Mucosa of descending colon (tissue), 3 donors: ENCODE results near the gene CYP19A1. TPM values are rescaled to one million over a fixed set of nuclear protein-coding genes. Genes with fewer than 3 reads are reported as not detected.
A peak's percentile ranks its signal among the peaks of the same experiment; 100 is the strongest.

Experiments used
- ATAC-seq: fragments of 200-7000 bp; cut with Tn5 transposase; one replicate; pipeline ENCODE4 v1.9.1; 2020; ENCODE audit warnings: mild to moderate bottlenecking, moderate library complexity
- DNase-seq, 3 donors: peaks; one replicate each; pipeline ENCODE4 v3.0.0-alpha.2; 2020
- H3K36me3 ChIP-seq: fragments of 200-600 bp; one replicate; pipeline ENCODE4 v1.8.0; 2021; ENCODE audit warnings: low read depth, mild to moderate bottlenecking
- H3K4me1 ChIP-seq: fragments of 200-600 bp; one replicate; pipeline ENCODE4 v1.8.0; 2021; ENCODE audit warnings: low read depth, mild to moderate bottlenecking
- H3K4me3 ChIP-seq: fragments of 200-600 bp; one replicate; pipeline ENCODE4 v1.8.0; 2021; ENCODE audit warnings: mild to moderate bottlenecking
- H3K9me3 ChIP-seq: fragments of 200-600 bp; one replicate; pipeline ENCODE4 v1.8.0; 2021; ENCODE audit warnings: mild to moderate bottlenecking
- intact Hi-C, 2 donors: fragments of 100-400 bp; cut with DNase I in 1 of 2; cut with micrococcal nuclease in 1 of 2; formaldehyde crosslinking; loops; one replicate each; pipeline versions ENCODE4 v1.11.0 to v1.11.1; 2022; cut with DNase I, micrococcal nuclease
- total RNA-seq, 3 donors: library from RNA; stranded (reverse); fragmentation: NEBNext Ultra II Directional in 2 of 3; extraction: Animal tissue kit (Norgen Biotek cat#: 25700) in 2 of 3; gene quantifications; one replicate each; pipeline versions ENCODE4 v1.2.1 to v1.2.4, GENCODE V29; 2021 to 2023
- TF ChIP-seq, protein P1 (sequence below): fragments of 200-600 bp; IDR thresholded peaks from one replicate; pipeline ENCODE4 v1.8.0; 2022; ENCODE audit warnings: antibody characterized with exemption, mild to moderate bottlenecking
- donor health status: DM: no; HTN: no; CAD: no; lungs with moderate emphysema.
- donor health status: DM: no; HTN: no; CAD: no.
- donor health status: DM: no; HTN: yes; CAD: no.

Gene CYP19A1
- total RNA-seq, 3 donors from 2014 or later, result 0.06 to 0.63 (median 0.23) TPM

DNA sequence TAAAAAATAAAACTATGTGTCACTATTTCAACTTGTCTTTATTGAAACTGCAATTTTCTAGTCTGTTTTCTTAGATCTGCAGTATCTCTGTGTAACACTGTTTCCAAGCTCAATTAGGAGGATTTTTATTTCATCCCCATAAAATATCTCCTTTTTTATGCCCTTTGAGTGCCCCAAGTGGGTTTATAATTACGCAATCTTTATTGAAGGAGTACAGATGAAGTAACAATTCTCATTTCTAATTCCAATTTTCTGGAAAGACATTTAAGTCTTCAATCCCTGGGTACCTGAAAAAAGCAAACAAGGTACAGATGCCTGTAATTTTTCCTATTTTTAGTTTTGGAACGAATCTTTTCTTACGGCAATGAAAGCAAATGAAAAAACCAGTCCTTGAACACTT, 61.3 kb downstream of the CYP19A1 start:
- ATAC-seq, result no peak
- intact Hi-C loops, result no loop called here

DNA sequence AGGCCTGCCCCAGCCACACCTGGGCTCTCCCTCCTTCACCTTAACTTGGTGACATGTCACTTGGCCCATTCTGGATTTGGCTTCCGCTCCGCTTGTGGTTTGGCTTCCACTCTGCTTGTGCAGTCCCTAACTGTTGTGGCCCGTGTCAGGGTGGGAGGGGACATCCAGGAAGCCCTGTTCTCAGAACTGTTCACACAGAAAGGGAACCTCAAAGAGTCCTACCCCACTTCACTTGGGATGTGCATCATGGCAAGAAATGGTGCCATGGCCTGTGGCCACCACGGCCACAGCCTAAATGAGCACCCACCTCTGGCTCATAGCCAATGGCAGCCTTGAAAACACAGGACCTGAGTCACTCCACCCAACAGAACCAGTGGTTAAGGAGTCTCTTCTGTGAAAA, 63.4 kb downstream of the CYP19A1 start:
- TF ChIP-seq, protein P1, sequence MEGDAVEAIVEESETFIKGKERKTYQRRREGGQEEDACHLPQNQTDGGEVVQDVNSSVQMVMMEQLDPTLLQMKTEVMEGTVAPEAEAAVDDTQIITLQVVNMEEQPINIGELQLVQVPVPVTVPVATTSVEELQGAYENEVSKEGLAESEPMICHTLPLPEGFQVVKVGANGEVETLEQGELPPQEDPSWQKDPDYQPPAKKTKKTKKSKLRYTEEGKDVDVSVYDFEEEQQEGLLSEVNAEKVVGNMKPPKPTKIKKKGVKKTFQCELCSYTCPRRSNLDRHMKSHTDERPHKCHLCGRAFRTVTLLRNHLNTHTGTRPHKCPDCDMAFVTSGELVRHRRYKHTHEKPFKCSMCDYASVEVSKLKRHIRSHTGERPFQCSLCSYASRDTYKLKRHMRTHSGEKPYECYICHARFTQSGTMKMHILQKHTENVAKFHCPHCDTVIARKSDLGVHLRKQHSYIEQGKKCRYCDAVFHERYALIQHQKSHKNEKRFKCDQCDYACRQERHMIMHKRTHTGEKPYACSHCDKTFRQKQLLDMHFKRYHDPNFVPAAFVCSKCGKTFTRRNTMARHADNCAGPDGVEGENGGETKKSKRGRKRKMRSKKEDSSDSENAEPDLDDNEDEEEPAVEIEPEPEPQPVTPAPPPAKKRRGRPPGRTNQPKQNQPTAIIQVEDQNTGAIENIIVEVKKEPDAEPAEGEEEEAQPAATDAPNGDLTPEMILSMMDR, result no peak
- Histone ChIP-seq H3K9me3 (no peaks in the 10 kb centered on the region), H3K4me1 (no peaks in the 10 kb centered on the region), H3K4me3 (no peak overlapping the region), H3K36me3 (no peaks in the 10 kb centered on the region)
- ATAC-seq (no peak), DNase-seq (no peak)
- intact Hi-C loops, result no loop called here

More for the DNA sequence above, 61.3 kb downstream of the CYP19A1 start:
- Histone ChIP-seq H3K36me3 (no peaks in the 10 kb centered on the region), H3K9me3 (no peaks in the 10 kb centered on the region), H3K4me3 (no peak overlapping the region), H3K4me1 (peaks cover 5% of the 10 kb centered on the region)
- TF ChIP-seq, protein P1, result no peak
- no peak for DNase-seq

DNA sequence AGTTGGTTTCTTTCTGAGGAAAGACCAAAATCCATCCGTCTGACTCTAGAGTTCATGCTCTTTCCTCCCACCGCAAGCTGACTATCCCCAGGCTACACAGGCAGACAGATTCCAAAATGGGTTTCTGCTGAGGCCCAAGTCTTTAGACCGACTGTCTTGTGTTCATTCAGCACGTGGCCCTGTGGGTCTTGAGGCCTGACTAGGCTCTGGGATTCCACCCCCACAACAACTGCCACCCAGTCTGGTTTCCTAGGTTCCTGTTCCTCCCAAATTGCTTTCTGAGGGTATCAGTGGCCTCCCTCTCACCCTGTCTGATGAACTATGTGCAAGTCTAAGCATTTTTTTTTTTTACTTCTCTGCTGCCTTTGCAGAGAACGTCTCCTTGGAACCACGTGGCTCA, 67.7 kb downstream of the CYP19A1 start:
- TF ChIP-seq, protein P1, result no peak
- no peak overlapping the region for H3K4me3 ChIP-seq
- ATAC-seq, result no peak
- no peaks in the 10 kb centered on the region for H3K9me3 ChIP-seq
- peak in 1 of 3 donors; percentile 29 for DNase-seq
- peaks cover 11% of the 10 kb centered on the region for H3K4me1 ChIP-seq
- intact Hi-C loops, result no loop called here
- H3K36me3 ChIP-seq, result no peaks in the 10 kb centered on the region

DNA sequence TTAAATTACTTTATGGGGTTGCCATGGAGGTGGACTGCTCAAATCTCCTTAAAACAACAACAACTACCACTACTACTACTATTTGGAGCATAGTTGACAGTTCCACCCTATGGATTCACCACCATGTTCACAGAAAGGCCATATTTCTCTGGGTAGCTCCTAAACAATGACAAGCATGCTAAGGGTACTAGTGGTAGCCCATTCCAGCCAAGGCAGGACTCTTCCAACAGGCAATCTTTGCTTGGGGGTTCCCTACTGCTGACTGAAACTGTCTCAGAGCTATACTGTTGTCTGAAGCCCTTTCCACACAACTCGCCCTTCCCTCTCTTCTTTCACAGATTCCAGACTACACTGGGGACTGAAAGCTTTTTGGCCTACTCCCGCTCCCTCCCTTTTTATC, 68.9 kb downstream of the CYP19A1 start:
- intact Hi-C loops, result loop anchor here in 1 of 2 donors (5.0 kb wide), 1 partner anchor 53 kb away; no protein-coding TSS in a partner anchor
- TF ChIP-seq, protein P1, result no peak
- ATAC-seq (no peak), DNase-seq (no peak)
- no peak overlapping the region for H3K4me3 ChIP-seq
- H3K9me3 ChIP-seq, result no peaks in the 10 kb centered on the region
- H3K36me3 ChIP-seq, result no peaks in the 10 kb centered on the region
- H3K4me1 ChIP-seq, result peaks cover 11% of the 10 kb centered on the region

DNA sequence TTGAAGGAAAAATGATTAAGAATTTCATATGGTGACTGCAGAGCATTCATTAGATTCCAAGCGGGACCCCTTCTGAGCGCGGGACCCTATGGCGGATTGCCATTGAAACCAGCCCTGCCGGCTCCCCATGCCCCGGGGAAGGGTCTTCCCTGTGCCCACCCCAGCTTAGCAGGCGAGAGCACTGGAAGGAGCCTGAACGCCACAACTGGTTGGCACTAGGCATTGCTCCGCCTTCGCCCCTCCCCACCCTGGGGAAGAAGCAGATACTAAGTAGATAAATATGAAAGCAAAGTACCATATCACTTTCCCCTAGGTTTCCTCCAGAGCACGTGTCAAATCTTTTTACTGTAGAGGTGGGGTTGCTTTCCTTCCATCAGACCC, 70.7 kb downstream of the CYP19A1 start:
- no peaks in the 10 kb centered on the region for H3K36me3 ChIP-seq
- no peak overlapping the region for H3K4me3 ChIP-seq
- TF ChIP-seq, protein P1, result no peak
- H3K4me1 ChIP-seq, result peaks cover 11% of the 10 kb centered on the region
- DNase-seq (peak in 2 of 3 donors; percentile 23 to 41), ATAC-seq (peak; percentile 37)
- no peaks in the 10 kb centered on the region for H3K9me3 ChIP-seq
- intact Hi-C loops, result loop anchor here in 1 of 2 donors (5.0 kb wide), 1 partner anchor 55 kb away; no protein-coding TSS in a partner anchor
